Progenitor cell of endocrine pancreas (in vitro differentiated cells): Measurements from ENCODE around the gene DUSP7. TPM values are rescaled to one million over a fixed set of nuclear protein-coding genes. Genes with fewer than 3 reads are reported as not detected.

Source experiments
- DNase-seq: peaks from one replicate; pipeline ENCODE4 v3.0.0; 2021; ENCODE audit warnings: low spot score; ENCODE audit not compliant: unreplicated experiment
- H3K27ac Mint-ChIP-seq: 2 replicates; pipeline ENCODE4 v1.8.0; 2021; ENCODE audit warnings: mild to moderate bottlenecking, moderate library complexity, mixed read lengths
- H3K27me3 Mint-ChIP-seq: 2 replicates; pipeline ENCODE4 v1.8.0; 2021; ENCODE audit warnings: mixed read lengths
- H3K36me3 Mint-ChIP-seq: 2 replicates; pipeline ENCODE4 v1.8.0; 2022; ENCODE audit warnings: mixed read lengths; ENCODE audit not compliant: insufficient read depth
- H3K4me1 Mint-ChIP-seq: 2 replicates; pipeline ENCODE4 v1.8.0; 2021; ENCODE audit warnings: low read depth, mixed read lengths
- H3K4me3 Mint-ChIP-seq: 2 replicates; pipeline ENCODE4 v1.8.0; 2021; ENCODE audit warnings: low read depth, mild to moderate bottlenecking, moderate library complexity, mixed read lengths
- H3K9me3 Mint-ChIP-seq: 2 replicates; pipeline ENCODE4 v1.8.0; 2021; ENCODE audit warnings: low read depth, mixed read lengths
- total RNA-seq: library from RNA; stranded (reverse); gene quantifications from 2 replicates; pipeline ENCODE4 v1.2.1, GENCODE V29; 2021
- TF ChIP-seq, protein P1 (sequence below): fragments of 200-600 bp; sonication (generic); IDR thresholded peaks from one replicate; pipeline ENCODE4 v1.5.0; 2021; ENCODE audit warnings: antibody characterized with exemption, mild to moderate bottlenecking; ENCODE audit not compliant: unreplicated experiment

Gene DUSP7
- total RNA-seq, 1 donor from 2014 or later, result 10.3 TPM

DNA sequence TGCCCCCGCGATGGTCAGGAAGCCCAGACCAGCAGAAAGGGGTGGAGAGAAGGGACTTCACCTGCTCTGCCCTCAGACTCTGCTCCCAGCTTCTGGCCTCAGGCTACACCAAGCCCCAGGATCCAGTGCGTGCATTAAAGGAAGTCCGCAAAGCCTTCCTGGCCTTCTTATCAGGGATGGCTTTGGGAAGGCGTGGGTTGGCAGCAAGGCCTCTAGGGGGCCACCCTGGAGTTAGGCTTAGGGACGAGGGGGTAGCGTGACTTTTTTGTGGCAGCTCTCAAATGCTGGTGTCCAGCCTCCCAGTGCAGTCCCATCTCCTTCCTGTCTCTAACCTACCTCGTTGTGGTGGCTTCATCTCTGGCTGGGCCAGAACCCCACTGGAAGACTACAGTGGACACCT, 41.8 kb downstream of the DUSP7 start:
- H3K4me1 Mint-ChIP-seq, result no peaks in the 10 kb centered on the region
- peaks cover 3% of the 10 kb centered on the region for H3K27me3 Mint-ChIP-seq
- no peaks in the 10 kb centered on the region for H3K36me3 Mint-ChIP-seq
- DNase-seq, result no peak
- TF ChIP-seq, protein P1, sequence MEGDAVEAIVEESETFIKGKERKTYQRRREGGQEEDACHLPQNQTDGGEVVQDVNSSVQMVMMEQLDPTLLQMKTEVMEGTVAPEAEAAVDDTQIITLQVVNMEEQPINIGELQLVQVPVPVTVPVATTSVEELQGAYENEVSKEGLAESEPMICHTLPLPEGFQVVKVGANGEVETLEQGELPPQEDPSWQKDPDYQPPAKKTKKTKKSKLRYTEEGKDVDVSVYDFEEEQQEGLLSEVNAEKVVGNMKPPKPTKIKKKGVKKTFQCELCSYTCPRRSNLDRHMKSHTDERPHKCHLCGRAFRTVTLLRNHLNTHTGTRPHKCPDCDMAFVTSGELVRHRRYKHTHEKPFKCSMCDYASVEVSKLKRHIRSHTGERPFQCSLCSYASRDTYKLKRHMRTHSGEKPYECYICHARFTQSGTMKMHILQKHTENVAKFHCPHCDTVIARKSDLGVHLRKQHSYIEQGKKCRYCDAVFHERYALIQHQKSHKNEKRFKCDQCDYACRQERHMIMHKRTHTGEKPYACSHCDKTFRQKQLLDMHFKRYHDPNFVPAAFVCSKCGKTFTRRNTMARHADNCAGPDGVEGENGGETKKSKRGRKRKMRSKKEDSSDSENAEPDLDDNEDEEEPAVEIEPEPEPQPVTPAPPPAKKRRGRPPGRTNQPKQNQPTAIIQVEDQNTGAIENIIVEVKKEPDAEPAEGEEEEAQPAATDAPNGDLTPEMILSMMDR, result peak; percentile 38
- H3K27ac Mint-ChIP-seq, result no peak overlapping the region
- H3K4me3 Mint-ChIP-seq, result no peak overlapping the region
- no peaks in the 10 kb centered on the region for H3K9me3 Mint-ChIP-seq

DNA sequence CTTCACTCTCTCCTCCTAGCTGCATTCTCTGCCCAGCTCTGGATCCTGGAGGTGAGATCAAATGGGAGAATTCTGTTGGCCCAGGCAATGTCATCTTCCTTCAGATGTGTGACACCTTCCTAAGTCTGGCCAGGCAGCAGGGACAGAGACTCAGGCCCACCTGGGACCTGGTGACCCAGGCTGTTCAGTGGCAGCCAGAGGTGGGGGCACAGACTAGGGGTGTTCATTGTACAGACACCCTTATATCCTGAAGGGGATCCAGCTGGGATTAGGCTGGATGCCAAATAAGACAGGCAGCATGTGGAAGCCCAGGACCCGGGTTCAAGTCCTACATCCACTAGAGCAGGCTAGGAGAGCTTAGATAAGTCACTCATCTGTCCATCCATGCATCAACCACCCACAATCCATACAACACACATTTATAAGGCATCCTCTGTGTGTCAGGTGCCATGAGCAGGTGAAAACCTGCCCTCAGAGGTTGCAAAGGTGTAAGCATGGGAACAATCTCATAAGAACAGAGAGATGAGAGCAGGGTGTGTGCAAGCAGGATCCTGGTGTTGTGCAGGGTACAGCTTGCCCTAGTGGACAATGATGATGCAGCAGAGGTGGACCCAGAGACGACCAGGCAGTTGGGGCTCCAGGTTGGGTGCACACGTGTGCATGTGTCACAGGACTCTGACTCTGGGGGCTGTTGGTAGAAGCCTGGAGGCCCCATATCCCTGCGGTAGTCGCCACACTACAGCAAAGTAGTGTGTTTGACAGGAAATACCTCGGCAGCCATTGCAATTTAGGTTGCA, 42.4 kb downstream of the DUSP7 start:
- Mint-ChIP-seq H3K9me3 (no peaks in the 10 kb centered on the region), H3K27me3 (peaks cover 3% of the 10 kb centered on the region), H3K4me1 (no peaks in the 10 kb centered on the region), H3K27ac (no peak overlapping the region), H3K36me3 (no peaks in the 10 kb centered on the region), H3K4me3 (no peak overlapping the region)
- TF ChIP-seq, protein P1, result no peak
- DNase-seq, result no peak

DNA sequence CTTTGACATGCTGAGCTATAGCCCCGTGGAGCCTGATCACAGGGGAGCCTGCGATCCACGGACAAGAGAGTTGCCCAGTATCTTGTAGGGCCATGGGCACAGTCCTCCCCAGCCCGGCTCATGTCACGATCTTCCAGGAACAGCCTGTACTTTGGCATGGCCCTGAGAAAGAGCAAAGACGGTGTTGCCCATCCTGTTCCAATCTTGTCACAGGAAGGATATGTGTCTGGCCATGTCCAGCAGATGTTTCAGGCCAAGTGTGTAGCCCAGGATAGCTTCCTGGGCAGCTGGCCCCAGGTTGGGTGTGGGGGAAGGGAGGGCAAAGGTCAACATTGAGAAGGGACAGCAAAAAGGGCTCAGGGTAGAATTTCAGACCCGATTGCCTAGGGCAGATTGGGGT, 43.7 kb downstream of the DUSP7 start:
- TF ChIP-seq, protein P1, result no peak
- Mint-ChIP-seq H3K36me3 (no peaks in the 10 kb centered on the region), H3K27ac (no peak overlapping the region), H3K4me1 (no peaks in the 10 kb centered on the region), H3K4me3 (no peak overlapping the region), H3K27me3 (peaks cover 3% of the 10 kb centered on the region), H3K9me3 (no peaks in the 10 kb centered on the region)
- DNase-seq, result no peak

DNA sequence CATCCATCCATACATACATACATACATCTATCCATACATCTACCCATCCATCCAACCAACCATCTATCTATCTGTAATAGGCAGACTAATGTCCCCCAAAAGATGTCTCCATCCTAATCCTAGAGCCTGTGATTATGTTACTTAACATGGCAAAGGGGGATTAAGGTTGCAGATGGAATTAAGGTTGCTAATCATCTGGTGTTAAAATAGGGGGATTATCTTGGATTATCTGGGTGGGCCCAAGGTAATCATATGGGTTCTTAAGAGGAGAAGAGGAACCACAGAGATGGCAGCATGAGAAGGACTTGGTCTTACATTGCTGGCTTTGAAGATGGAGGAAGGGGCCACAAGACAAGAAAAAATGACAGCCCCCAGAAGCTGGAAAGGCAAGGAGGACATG, 45.9 kb downstream of the DUSP7 start:
- H3K4me1 Mint-ChIP-seq, result peaks cover 3% of the 10 kb centered on the region
- peaks cover 3% of the 10 kb centered on the region for H3K27me3 Mint-ChIP-seq
- TF ChIP-seq, protein P1, result no peak
- no peaks in the 10 kb centered on the region for H3K9me3 Mint-ChIP-seq
- DNase-seq, result no peak
- H3K4me3 Mint-ChIP-seq, result no peak overlapping the region
- no peaks in the 10 kb centered on the region for H3K36me3 Mint-ChIP-seq
- H3K27ac Mint-ChIP-seq, result no peak overlapping the region

DNA sequence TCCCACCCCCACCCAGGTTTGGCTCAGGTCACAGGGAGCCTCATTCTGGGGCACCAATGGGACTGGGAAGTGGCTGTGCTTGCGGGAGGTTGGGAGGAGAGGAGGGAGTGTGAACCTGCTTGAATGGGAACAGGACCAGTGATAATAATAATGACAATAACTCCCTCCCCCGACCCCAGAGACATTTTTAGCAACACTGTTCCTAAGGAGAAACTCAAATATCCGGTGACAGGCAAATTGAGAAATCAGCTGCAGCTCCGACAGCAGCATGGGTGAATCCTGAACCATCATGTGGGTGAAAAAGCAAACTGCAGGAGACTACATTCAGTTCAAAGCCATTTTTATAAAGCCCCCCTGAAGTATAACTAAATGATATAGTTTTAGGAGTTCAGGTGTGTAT, 49.1 kb downstream of the DUSP7 start:
- DNase-seq, result no peak
- Mint-ChIP-seq H3K36me3 (no peaks in the 10 kb centered on the region), H3K27me3 (peaks cover 18% of the 10 kb centered on the region), H3K4me1 (peaks cover 3% of the 10 kb centered on the region), H3K4me3 (no peak overlapping the region), H3K9me3 (no peaks in the 10 kb centered on the region), H3K27ac (no peak overlapping the region)
- TF ChIP-seq, protein P1, result no peak
